Transverse colon (tissue), 4 donors: Measurements from ENCODE around the gene ZNF674. TPM values are rescaled to one million over a fixed set of nuclear protein-coding genes. Genes with fewer than 3 reads are reported as not detected.
"Not testable (repeated sequence)": the region's sequence is repeated elsewhere in the genome, so short reads cannot be mapped to it uniquely, and the experiment has no call there.

Experiments
- DNase-seq: peaks from one replicate; pipeline ENCODE4 v3.0.0-alpha.2; 2019
- H3K27ac ChIP-seq, 4 donors: fragments of 200-600 bp; sonication (generic); 2 replicates each; pipeline ENCODE4 v1.5.1; 2016 to 2018; ENCODE audit warnings: inconsistent platforms in 4 of 4
- H3K27me3 ChIP-seq: fragments of 200-600 bp; sonication (generic); 2 replicates; pipeline ENCODE4 v1.5.1; 2017; ENCODE audit warnings: inconsistent platforms
- H3K36me3 ChIP-seq, 4 donors: fragments of 200-600 bp; sonication (generic); 2 replicates each; pipeline ENCODE4 v1.5.1; 2017 to 2019; ENCODE audit warnings: inconsistent platforms in 4 of 4
- H3K4me1 ChIP-seq, 4 donors: fragments of 200-600 bp; sonication (generic); 2 replicates each; pipeline ENCODE4 v1.5.1; 2017 to 2020; ENCODE audit warnings: inconsistent platforms in 4 of 4
- H3K4me3 ChIP-seq, 4 donors: fragments of 200-600 bp; sonication (generic); 1 replicate in 1 of 4; 2 replicates in 3 of 4; pipeline versions ENCODE4 v1.5.1 to v1.6.1; 2017 to 2019; ENCODE audit warnings: inconsistent platforms in 4 of 4
- H3K9me3 ChIP-seq, 2 donors: fragments of 200-600 bp; sonication (generic); 2 replicates each; pipeline ENCODE4 v1.5.1; 2017 to 2019; ENCODE audit warnings: inconsistent platforms in 2 of 2
- CTCF ChIP-seq, 5 experiments: fragments of 200-600 bp in 3 of 5; fragments of 450-650 bp in 2 of 5; sonication (generic) in 3 of 5; IDR thresholded peaks; 1 replicate in 2 of 5; 2 replicates in 3 of 5; pipeline ENCODE4 v1.5.1; 2016 to 2017; ENCODE audit warnings: antibody characterized with exemption in 5 of 5, inconsistent platforms in 3 of 5, mild to moderate bottlenecking in 2 of 5, moderate library complexity in 1 of 5
- EP300 ChIP-seq: sonication (generic); formaldehyde crosslinking; IDR thresholded peaks from one replicate; pipeline ENCODE4 v1.6.1; 2017; ENCODE audit warnings: antibody characterized with exemption, low read depth
- POLR2A ChIP-seq: fragments of 450-650 bp; IDR thresholded peaks from one replicate; pipeline ENCODE4 v1.6.1; 2016; ENCODE audit warnings: antibody characterized with exemption, mild to moderate bottlenecking, moderate library complexity
- POLR2AphosphoS5 ChIP-seq, 3 donors: sonication (generic); formaldehyde crosslinking; IDR thresholded peaks; one replicate each; pipeline ENCODE4 v1.6.1; 2016; ENCODE audit warnings: antibody characterized with exemption in 3 of 3
- WGBS, 2 donors: methylation state at CpG; one replicate each; pipeline ENCODE4 v1.1.5; 2018; ENCODE audit warnings: low coverage in 1 of 2; 5-methylcytosine and 5-hydroxymethylcytosine counted together
- in situ Hi-C, 4 donors: fragments of 200-750 bp; cut with MboI; loops; one replicate each; pipeline versions ENCODE4 v1.15.0 to v1.15.1; 2017; ENCODE audit warnings: low sequenced_read_pairs in 3 of 4, low pct_ligation_motif_present in 1 of 4, low pct_unique_long_range_greater_than_20kb in 1 of 4
- intact Hi-C: fragments of 100-400 bp; cut with DNase I; formaldehyde crosslinking; loops from one replicate; pipeline ENCODE4 v1.15.1; 2023; ENCODE audit warnings: low total_unique reads
- total RNA-seq, 4 donors: library from RNA; depleted of rRNA; stranded (reverse); fragments of >200 nt; gene quantifications; one replicate each; pipeline ENCODE4 v1.1.0, GENCODE V29; 2016

The ZNF674 gene
- total RNA-seq, 4 donors from 2014 or later: 0.37 to 11.0 (median 5.6) TPM

- Histone ChIP-seq H3K27me3 (no peaks in the 10 kb centered on the region), H3K4me3 (no peak overlapping the region), H3K36me3 (no peaks in the 10 kb centered on the region), H3K27ac (no peak overlapping the region), H3K4me1 (peaks cover 0 to 12% (median 5%) of the 10 kb centered on the region in 4 donors), H3K9me3 (no peaks in the 10 kb centered on the region)
- intact Hi-C loops: no loop called here
- in situ Hi-C loops: loop anchor here in 1 of 4 donors (25.0 kb wide), 1 partner anchor 237 kb away; no protein-coding TSS in a partner anchor
- no peak for DNase-seq
- WGBS, 2 donors: 79% methylated on average over 1 of the region's 1 CpG; no CpG with 5 or more reads in 1 of the 2 donors
- TF ChIP-seq CTCF (IDR thresholded peaks at IDR 0.05): no peak
- TF ChIP-seq EP300: no peak
- no peak for TF ChIP-seq POLR2AphosphoS5 (IDR thresholded peaks at IDR 0.05)
- TF ChIP-seq POLR2A: no peak
Observed at GRCh38 chrX:46549914-46550313, 4.7 kb upstream of the ZNF674 start.

- Histone ChIP-seq H3K27me3 (no peaks in the 10 kb centered on the region), H3K27ac (no peak overlapping the region), H3K9me3 (no peaks in the 10 kb centered on the region), H3K4me3 (no peak overlapping the region), H3K4me1 (peaks cover 0 to 18% (median 6%) of the 10 kb centered on the region in 4 donors), H3K36me3 (no peaks in the 10 kb centered on the region)
- WGBS, 2 donors: 81% methylated on average over 6 of the region's 6 CpGs; no CpG with 5 or more reads in 1 of the 2 donors
- in situ Hi-C loops (no loop called here), intact Hi-C loops (no loop called here)
- no peak for DNase-seq
- TF ChIP-seq EP300: no peak
- TF ChIP-seq POLR2A: no peak
- no peak for TF ChIP-seq POLR2AphosphoS5 (IDR thresholded peaks at IDR 0.05)
- no peak for TF ChIP-seq CTCF (IDR thresholded peaks at IDR 0.05)
Observed at GRCh38 chrX:46547857-46548256, 2.6 kb upstream of the ZNF674 start.

- H3K9me3 ChIP-seq, H3K27me3 ChIP-seq, H3K36me3 ChIP-seq, DNase-seq, intact Hi-C loops, in situ Hi-C loops: not testable (repeated sequence)
- H3K4me3 ChIP-seq: peak overlapping the region in 3 of 4 donors; percentile 51 to 81 (median 76)
- H3K4me1 ChIP-seq: peaks cover 0 to 18% (median 6%) of the 10 kb centered on the region in 4 donors
- 45% methylated on average over 7 of the region's 7 CpGs; no CpG with 5 or more reads in 1 of the 2 donors for WGBS, 2 donors
- peak overlapping the region; percentile 73 to 91 (median 80) for H3K27ac ChIP-seq
Observed at GRCh38 chrX:46544527-46544926, 694 bp downstream of the ZNF674 start.

- Histone ChIP-seq H3K4me3 (no peak overlapping the region), H3K36me3 (no peaks in the 10 kb centered on the region), H3K27me3 (no peaks in the 10 kb centered on the region), H3K27ac (no peak overlapping the region), H3K4me1 (peaks cover 0 to 18% (median 6%) of the 10 kb centered on the region in 4 donors), H3K9me3 (no peaks in the 10 kb centered on the region)
- TF ChIP-seq POLR2A: no peak
- no peak for TF ChIP-seq EP300
- no peak for TF ChIP-seq CTCF (IDR thresholded peaks at IDR 0.05)
- TF ChIP-seq POLR2AphosphoS5 (IDR thresholded peaks at IDR 0.05): no peak
- intact Hi-C loops (no loop called here), in situ Hi-C loops (no loop called here)
- 67% methylated on average over 2 of the region's 2 CpGs; no CpG with 5 or more reads in 1 of the 2 donors for WGBS, 2 donors
- DNase-seq: no peak
Observed at GRCh38 chrX:46543441-46543840, 1.8 kb downstream of the ZNF674 start.

GRCh38 chrX:46531442-46531841 is 13.8 kb downstream of the ZNF674 start:
- Histone ChIP-seq H3K36me3 (no peaks in the 10 kb centered on the region), H3K9me3 (no peaks in the 10 kb centered on the region), H3K27me3 (no peaks in the 10 kb centered on the region), H3K4me3 (no peak overlapping the region), H3K4me1 (no peaks in the 10 kb centered on the region), H3K27ac (no peak overlapping the region)
- in situ Hi-C loops (no loop called here), intact Hi-C loops (no loop called here)
- DNase-seq: no peak
- 68% methylated on average over 3 of the region's 3 CpGs; no CpG with 5 or more reads in 1 of the 2 donors for WGBS, 2 donors
- TF ChIP-seq POLR2A (no peak), POLR2AphosphoS5 (IDR thresholded peaks at IDR 0.05) (no peak), EP300 (no peak), CTCF (IDR thresholded peaks at IDR 0.05) (no peak)

- DNase-seq, H3K27me3 ChIP-seq, intact Hi-C loops, H3K27ac ChIP-seq, H3K36me3 ChIP-seq, H3K4me3 ChIP-seq, H3K4me1 ChIP-seq, H3K9me3 ChIP-seq, in situ Hi-C loops: not testable (repeated sequence)
- 57% methylated on average over 1 of the region's 1 CpG; no CpG with 5 or more reads in 1 of the 2 donors for WGBS, 2 donors
Observed at GRCh38 chrX:46530404-46530908, 14.8 kb downstream of the ZNF674 start.
